Liver (tissue), 3 donors: ENCODE measurements around the gene ZNF541.

Experiments used
- FOXA1 ChIP-seq: IDR thresholded peaks from 2 replicates; pipeline ENCODE4 v1.6.1; 2016; ENCODE audit warnings: antibody characterized with exemption
- GABPA ChIP-seq, 2 donors: IDR thresholded peaks in 1 of 2; conservative IDR thresholded peaks in 1 of 2; 2 replicates each; pipeline ENCODE4 v1.6.1; 2016; ENCODE audit warnings: antibody characterized with exemption in 2 of 2, mild to moderate bottlenecking in 1 of 2, moderate library complexity in 1 of 2
- JUND ChIP-seq, 2 donors: IDR thresholded peaks; 2 replicates each; pipeline ENCODE4 v1.6.1; 2016; ENCODE audit warnings: antibody characterized with exemption in 2 of 2
- RAD21 ChIP-seq, 2 donors: IDR thresholded peaks; 2 replicates each; pipeline ENCODE4 v1.6.1; 2016; ENCODE audit warnings: antibody characterized with exemption in 2 of 2, mild to moderate bottlenecking in 2 of 2
- SP1 ChIP-seq: IDR thresholded peaks from 2 replicates; pipeline ENCODE4 v1.6.1; 2018; ENCODE audit warnings: antibody characterized with exemption, mild to moderate bottlenecking
- TAF1 ChIP-seq: conservative IDR thresholded peaks from 2 replicates; pipeline ENCODE4 v1.6.1; 2016; ENCODE audit warnings: antibody characterized with exemption, mild to moderate bottlenecking
- YY1 ChIP-seq: IDR thresholded peaks from 2 replicates; pipeline ENCODE4 v1.6.1; 2016; ENCODE audit warnings: antibody characterized with exemption, mild to moderate bottlenecking
- TF ChIP-seq, protein P1 (sequence below): IDR thresholded peaks from 2 replicates; pipeline ENCODE4 v1.6.1; 2016; ENCODE audit warnings: antibody characterized with exemption, mild to moderate bottlenecking
- TF ChIP-seq, protein P2 (sequence below): IDR thresholded peaks from 2 replicates; pipeline ENCODE4 v1.6.1; 2016; ENCODE audit warnings: antibody characterized with exemption
- TF ChIP-seq, protein P3 (sequence below): fragments of 150-350 bp; IDR thresholded peaks from 2 replicates; pipeline ENCODE4 v1.5.1; 2017; ENCODE audit warnings: improper control_type of control experiment, low read depth, low read length; ENCODE audit not compliant: missing input control
- TF ChIP-seq, protein P4 (sequence below): IDR thresholded peaks from 2 replicates; pipeline ENCODE4 v1.6.1; 2016; ENCODE audit warnings: antibody characterized with exemption
- donor health status: healthy.
- donor health status: healthy.

DNA sequence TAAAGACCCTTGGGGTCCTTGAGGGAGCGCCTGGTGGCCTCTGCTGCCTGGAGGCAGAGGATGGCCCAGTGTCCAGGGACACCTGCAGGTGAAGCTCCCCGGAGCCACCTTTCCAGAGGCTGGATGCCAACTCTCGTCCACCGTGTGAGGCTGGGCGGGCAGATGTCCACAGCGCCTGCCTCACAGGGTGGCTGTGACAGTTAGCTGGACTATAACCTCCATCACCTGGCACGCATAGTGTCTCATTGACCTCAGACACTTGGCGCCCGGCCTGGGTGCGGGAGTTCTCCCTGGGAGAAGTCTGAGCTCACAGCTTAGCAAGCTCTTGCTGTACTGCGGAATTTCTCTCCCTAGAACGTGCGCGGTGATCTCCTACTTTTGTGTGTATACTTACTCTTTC, 45.8 kb upstream of the ZNF541 start:
- TF ChIP-seq, protein P1, sequence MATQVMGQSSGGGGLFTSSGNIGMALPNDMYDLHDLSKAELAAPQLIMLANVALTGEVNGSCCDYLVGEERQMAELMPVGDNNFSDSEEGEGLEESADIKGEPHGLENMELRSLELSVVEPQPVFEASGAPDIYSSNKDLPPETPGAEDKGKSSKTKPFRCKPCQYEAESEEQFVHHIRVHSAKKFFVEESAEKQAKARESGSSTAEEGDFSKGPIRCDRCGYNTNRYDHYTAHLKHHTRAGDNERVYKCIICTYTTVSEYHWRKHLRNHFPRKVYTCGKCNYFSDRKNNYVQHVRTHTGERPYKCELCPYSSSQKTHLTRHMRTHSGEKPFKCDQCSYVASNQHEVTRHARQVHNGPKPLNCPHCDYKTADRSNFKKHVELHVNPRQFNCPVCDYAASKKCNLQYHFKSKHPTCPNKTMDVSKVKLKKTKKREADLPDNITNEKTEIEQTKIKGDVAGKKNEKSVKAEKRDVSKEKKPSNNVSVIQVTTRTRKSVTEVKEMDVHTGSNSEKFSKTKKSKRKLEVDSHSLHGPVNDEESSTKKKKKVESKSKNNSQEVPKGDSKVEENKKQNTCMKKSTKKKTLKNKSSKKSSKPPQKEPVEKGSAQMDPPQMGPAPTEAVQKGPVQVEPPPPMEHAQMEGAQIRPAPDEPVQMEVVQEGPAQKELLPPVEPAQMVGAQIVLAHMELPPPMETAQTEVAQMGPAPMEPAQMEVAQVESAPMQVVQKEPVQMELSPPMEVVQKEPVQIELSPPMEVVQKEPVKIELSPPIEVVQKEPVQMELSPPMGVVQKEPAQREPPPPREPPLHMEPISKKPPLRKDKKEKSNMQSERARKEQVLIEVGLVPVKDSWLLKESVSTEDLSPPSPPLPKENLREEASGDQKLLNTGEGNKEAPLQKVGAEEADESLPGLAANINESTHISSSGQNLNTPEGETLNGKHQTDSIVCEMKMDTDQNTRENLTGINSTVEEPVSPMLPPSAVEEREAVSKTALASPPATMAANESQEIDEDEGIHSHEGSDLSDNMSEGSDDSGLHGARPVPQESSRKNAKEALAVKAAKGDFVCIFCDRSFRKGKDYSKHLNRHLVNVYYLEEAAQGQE = peak; percentile 70
- TF ChIP-seq, protein P2, sequence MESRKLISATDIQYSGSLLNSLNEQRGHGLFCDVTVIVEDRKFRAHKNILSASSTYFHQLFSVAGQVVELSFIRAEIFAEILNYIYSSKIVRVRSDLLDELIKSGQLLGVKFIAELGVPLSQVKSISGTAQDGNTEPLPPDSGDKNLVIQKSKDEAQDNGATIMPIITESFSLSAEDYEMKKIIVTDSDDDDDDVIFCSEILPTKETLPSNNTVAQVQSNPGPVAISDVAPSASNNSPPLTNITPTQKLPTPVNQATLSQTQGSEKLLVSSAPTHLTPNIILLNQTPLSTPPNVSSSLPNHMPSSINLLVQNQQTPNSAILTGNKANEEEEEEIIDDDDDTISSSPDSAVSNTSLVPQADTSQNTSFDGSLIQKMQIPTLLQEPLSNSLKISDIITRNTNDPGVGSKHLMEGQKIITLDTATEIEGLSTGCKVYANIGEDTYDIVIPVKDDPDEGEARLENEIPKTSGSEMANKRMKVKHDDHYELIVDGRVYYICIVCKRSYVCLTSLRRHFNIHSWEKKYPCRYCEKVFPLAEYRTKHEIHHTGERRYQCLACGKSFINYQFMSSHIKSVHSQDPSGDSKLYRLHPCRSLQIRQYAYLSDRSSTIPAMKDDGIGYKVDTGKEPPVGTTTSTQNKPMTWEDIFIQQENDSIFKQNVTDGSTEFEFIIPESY = peak; percentile 79
- TF ChIP-seq, protein P3, sequence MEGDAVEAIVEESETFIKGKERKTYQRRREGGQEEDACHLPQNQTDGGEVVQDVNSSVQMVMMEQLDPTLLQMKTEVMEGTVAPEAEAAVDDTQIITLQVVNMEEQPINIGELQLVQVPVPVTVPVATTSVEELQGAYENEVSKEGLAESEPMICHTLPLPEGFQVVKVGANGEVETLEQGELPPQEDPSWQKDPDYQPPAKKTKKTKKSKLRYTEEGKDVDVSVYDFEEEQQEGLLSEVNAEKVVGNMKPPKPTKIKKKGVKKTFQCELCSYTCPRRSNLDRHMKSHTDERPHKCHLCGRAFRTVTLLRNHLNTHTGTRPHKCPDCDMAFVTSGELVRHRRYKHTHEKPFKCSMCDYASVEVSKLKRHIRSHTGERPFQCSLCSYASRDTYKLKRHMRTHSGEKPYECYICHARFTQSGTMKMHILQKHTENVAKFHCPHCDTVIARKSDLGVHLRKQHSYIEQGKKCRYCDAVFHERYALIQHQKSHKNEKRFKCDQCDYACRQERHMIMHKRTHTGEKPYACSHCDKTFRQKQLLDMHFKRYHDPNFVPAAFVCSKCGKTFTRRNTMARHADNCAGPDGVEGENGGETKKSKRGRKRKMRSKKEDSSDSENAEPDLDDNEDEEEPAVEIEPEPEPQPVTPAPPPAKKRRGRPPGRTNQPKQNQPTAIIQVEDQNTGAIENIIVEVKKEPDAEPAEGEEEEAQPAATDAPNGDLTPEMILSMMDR = no peak
- TF ChIP-seq YY1 (peak; percentile 85), FOXA1 (peak; percentile 77), SP1 (peak; percentile 91), TAF1 (no peak), JUND (IDR thresholded peaks at IDR 0.05) (peak; percentile 63 to 90), GABPA (IDR thresholded peaks at IDR 0.05 in 1 of 2, conservative IDR thresholded peaks at IDR 0.05 in 1 of 2) (no peak), RAD21 (IDR thresholded peaks at IDR 0.05) (peak; percentile 70)
- TF ChIP-seq, protein P4, sequence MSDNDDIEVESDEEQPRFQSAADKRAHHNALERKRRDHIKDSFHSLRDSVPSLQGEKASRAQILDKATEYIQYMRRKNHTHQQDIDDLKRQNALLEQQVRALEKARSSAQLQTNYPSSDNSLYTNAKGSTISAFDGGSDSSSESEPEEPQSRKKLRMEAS = peak; percentile 80
